CD4-positive, alpha-beta T cell (primary cell): ENCODE data around the gene SLCO1B3. TPM values are rescaled to one million over a fixed set of nuclear protein-coding genes. Genes with fewer than 3 reads are reported as not detected.

ENCODE experiments used
- ATAC-seq: fragments of 200-7000 bp; cut with Tn5 transposase; one replicate; pipeline ENCODE4 v1.10.0; 2022; ENCODE audit warnings: mild to moderate bottlenecking; ENCODE audit not compliant: poor library complexity
- CTCF ChIA-PET: fragments of 350-600 bp; sonication (Branson Sonifier 250); formaldehyde crosslinking; loops from one replicate; lab custom pipeline; 2021; ENCODE audit warnings: antibody characterized with exemption, inconsistent platforms; lab: Charles Lee
- POLR2A ChIA-PET: fragments of 350-600 bp; sonication (Branson Sonifier 250); formaldehyde crosslinking; loops from one replicate; lab custom pipeline; 2021; ENCODE audit warnings: antibody characterized with exemption, inconsistent platforms; lab: Charles Lee
- DNase-seq, 14 experiments: peaks; one replicate each; pipeline ENCODE4 v3.0.0-alpha.2; 2013 to 2020; ENCODE audit warnings: mixed read lengths in 2 of 14
- H3K27ac ChIP-seq, 2 donors: one replicate each; pipeline versions ENCODE4 v1.5.1 to v1.7.0; 2013; ENCODE audit warnings: low read length in 2 of 2, low read depth in 1 of 2, mild to moderate bottlenecking in 1 of 2
- H3K27me3 ChIP-seq, 2 experiments: 1 replicate in 1 of 2; 2 replicates in 1 of 2; pipeline versions ENCODE4 v1.6.1 to v1.7.0; 2013; ENCODE audit warnings: low read length in 2 of 2, control low read depth in 1 of 2, mild to moderate bottlenecking in 1 of 2, moderate library complexity in 1 of 2; ENCODE audit not compliant: insufficient read depth in 2 of 2, control insufficient read depth in 1 of 2
- H3K36me3 ChIP-seq: one replicate; pipeline ENCODE4 v1.6.1; 2013; ENCODE audit warnings: low read length, control low read depth; ENCODE audit not compliant: insufficient read depth
- H3K4me1 ChIP-seq: one replicate; pipeline ENCODE4 v1.6.1; 2013; ENCODE audit warnings: low read length, control low read depth; ENCODE audit not compliant: insufficient read depth
- H3K4me3 ChIP-seq: one replicate; pipeline ENCODE4 v1.5.1; 2013; ENCODE audit warnings: mild to moderate bottlenecking, low read length, moderate library complexity
- H3K9me3 ChIP-seq, 2 experiments: 1 replicate in 1 of 2; 2 replicates in 1 of 2; pipeline versions ENCODE4 v1.6.1 to v1.7.0; 2013; ENCODE audit warnings: low read length in 2 of 2, mild to moderate bottlenecking in 2 of 2, control low read depth in 1 of 2, moderate library complexity in 1 of 2; ENCODE audit not compliant: control insufficient read depth in 1 of 2, insufficient read depth in 1 of 2
- H3K27ac Mint-ChIP-seq: one replicate; pipeline ENCODE4 v1.8.0; 2020; ENCODE audit warnings: mixed read lengths
- H3K27me3 Mint-ChIP-seq: one replicate; pipeline ENCODE4 v1.8.0; 2021; ENCODE audit warnings: mixed read lengths
- H3K36me3 Mint-ChIP-seq: one replicate; pipeline ENCODE4 v1.8.0; 2021; ENCODE audit warnings: low read depth, mixed read lengths
- H3K4me1 Mint-ChIP-seq: one replicate; pipeline ENCODE4 v1.8.0; 2021; ENCODE audit warnings: low read depth, mixed read lengths
- H3K4me3 Mint-ChIP-seq: one replicate; pipeline ENCODE4 v1.8.0; 2020; ENCODE audit warnings: mild to moderate bottlenecking, mixed read lengths
- H3K9me3 Mint-ChIP-seq: one replicate; pipeline ENCODE4 v1.8.0; 2020; ENCODE audit warnings: mixed read lengths
- CTCF ChIP-seq: fragments of 200-600 bp; IDR thresholded peaks from one replicate; pipeline ENCODE4 v1.8.0; 2022; ENCODE audit warnings: antibody characterized with exemption, mild to moderate bottlenecking
- intact Hi-C, 2 experiments: fragments of 100-400 bp; cut with DNase I in 1 of 2; cut with micrococcal nuclease in 1 of 2; formaldehyde crosslinking; loops; one replicate each; pipeline versions ENCODE4 v1.15.1 to v1.9.0; 2023 to 2025; cut with DNase I, micrococcal nuclease
- total RNA-seq, 174 experiments: library from RNA in 2 of 174; stranded (reverse) in 2 of 174; gene quantifications; one replicate each; pipeline ENCODE4 v1.2.3 and lab custom pipeline; 2021 to 2026

SLCO1B3 gene
- total RNA-seq, 2 experiments from 2014 or later: not detected

GRCh38 chr12:20808521-20808920 is 2.0 kb upstream of the SLCO1B3 start:
- Mint-ChIP-seq H3K4me3 (no peak overlapping the region), H3K36me3 (no peaks in the 10 kb centered on the region), H3K4me1 (no peaks in the 10 kb centered on the region), H3K9me3 (no peaks in the 10 kb centered on the region), H3K27me3 (no peaks in the 10 kb centered on the region), H3K27ac (no peak overlapping the region)
- DNase-seq (no peak), ATAC-seq (no peak)
- H3K4me1 ChIP-seq: no peaks in the 10 kb centered on the region
- POLR2A ChIA-PET: no interaction called here
- H3K4me3 ChIP-seq: no peak overlapping the region
- TF ChIP-seq CTCF: no peak
- H3K36me3 ChIP-seq: no peaks in the 10 kb centered on the region
- peaks cover 0 to 12% of the 10 kb centered on the region in 2 experiments for H3K9me3 ChIP-seq
- H3K27ac ChIP-seq: no peak overlapping the region
- CTCF ChIA-PET: no interaction called here
- intact Hi-C loops: no loop called here
- H3K27me3 ChIP-seq: no peaks in the 10 kb centered on the region

- H3K4me1 Mint-ChIP-seq: no peaks in the 10 kb centered on the region
- Histone ChIP-seq H3K36me3 (no peaks in the 10 kb centered on the region), H3K4me1 (no peaks in the 10 kb centered on the region), H3K4me3 (no peak overlapping the region), H3K27ac (no peak overlapping the region), H3K9me3 (peaks cover 0 to 5% of the 10 kb centered on the region in 2 experiments), H3K27me3 (no peaks in the 10 kb centered on the region)
- peaks cover 4% of the 10 kb centered on the region for H3K9me3 Mint-ChIP-seq
- H3K4me3 Mint-ChIP-seq: no peak overlapping the region
- no peak for DNase-seq
- ATAC-seq: no peak
- ChIA-PET POLR2A (no interaction called here), CTCF (interaction anchor here (1.0 kb wide), 1 partner anchor 10 kb away, joined by 3 read pairs; no protein-coding TSS in a partner anchor)
- TF ChIP-seq CTCF: no peak
- no peaks in the 10 kb centered on the region for H3K27me3 Mint-ChIP-seq
- H3K27ac Mint-ChIP-seq: no peak overlapping the region
- no peaks in the 10 kb centered on the region for H3K36me3 Mint-ChIP-seq
- intact Hi-C loops: no loop called here
Observed at GRCh38 chr12:20815574-20815973, 5.1 kb downstream of the SLCO1B3 start.

- Histone ChIP-seq H3K9me3 (peaks cover 0 to 4% of the 10 kb centered on the region in 2 experiments), H3K27me3 (no peaks in the 10 kb centered on the region), H3K4me1 (no peaks in the 10 kb centered on the region), H3K36me3 (no peaks in the 10 kb centered on the region), H3K27ac (no peak overlapping the region), H3K4me3 (no peak overlapping the region)
- Mint-ChIP-seq H3K27me3 (no peaks in the 10 kb centered on the region), H3K4me1 (no peaks in the 10 kb centered on the region), H3K27ac (no peak overlapping the region), H3K4me3 (no peak overlapping the region), H3K9me3 (peaks cover 4% of the 10 kb centered on the region), H3K36me3 (no peaks in the 10 kb centered on the region)
- no peak for ATAC-seq
- POLR2A ChIA-PET: no interaction called here
- intact Hi-C loops: no loop called here
- CTCF ChIA-PET: no interaction called here
- no peak for TF ChIP-seq CTCF
- DNase-seq: no peak
Observed at GRCh38 chr12:20822415-20822814, 11.9 kb downstream of the SLCO1B3 start.
